MCF 10A (cell line): ENCODE results near the gene POLR2H. TPM values are rescaled to one million over a fixed set of nuclear protein-coding genes. Genes with fewer than 3 reads are reported as not detected.

Source experiments
- BruUV-seq: library from RNA; stranded (reverse); fragments of 400-500 nt; replicated peaks from 2 replicates; lab custom pipeline; 2021; lab: Mats Ljungman, UMichigan
- CTCF ChIA-PET: fragments of 300-600 bp; sonication (Branson Sonifier 250); formaldehyde crosslinking; extraction: SDS; loops from one replicate; lab custom pipeline; 2021; ENCODE audit warnings: antibody characterized with exemption, inconsistent platforms; lab: Yijun Ruan, JAX
- POLR2A ChIA-PET: fragments of 300-600, 350-650 bp; sonication (Branson Sonifier 250); formaldehyde crosslinking; extraction: SDS; loops from one replicate; lab custom pipeline; 2020; ENCODE audit warnings: antibody characterized with exemption, inconsistent platforms; lab: Yijun Ruan, JAX
- DNase-seq: peaks from one replicate; pipeline ENCODE4 v3.0.0-alpha.2; 2018; ENCODE audit not compliant: unreplicated experiment
- H3K27ac Mint-ChIP-seq: one replicate; pipeline ENCODE4 v1.8.0; 2022; ENCODE audit warnings: mild to moderate bottlenecking, low read depth, mixed read lengths; ENCODE audit not compliant: unreplicated experiment
- H3K27me3 Mint-ChIP-seq: one replicate; pipeline ENCODE4 v1.8.0; 2022; ENCODE audit warnings: mixed read lengths; ENCODE audit not compliant: insufficient read depth, unreplicated experiment
- H3K36me3 Mint-ChIP-seq: one replicate; pipeline ENCODE4 v1.8.0; 2022; ENCODE audit warnings: mild to moderate bottlenecking, moderate library complexity, mixed read lengths; ENCODE audit not compliant: insufficient read depth, unreplicated experiment
- H3K4me1 Mint-ChIP-seq: one replicate; pipeline ENCODE4 v1.8.0; 2022; ENCODE audit warnings: mixed read lengths; ENCODE audit not compliant: insufficient read depth, unreplicated experiment
- H3K4me3 Mint-ChIP-seq: one replicate; pipeline ENCODE4 v1.8.0; 2022; ENCODE audit warnings: mild to moderate bottlenecking, moderate library complexity, mixed read lengths; ENCODE audit not compliant: unreplicated experiment
- H3K9me3 Mint-ChIP-seq: one replicate; pipeline ENCODE4 v1.8.0; 2022; ENCODE audit warnings: mixed read lengths; ENCODE audit not compliant: unreplicated experiment
- CTCF ChIP-seq: fragments of 200-600 bp; IDR thresholded peaks from one replicate; pipeline ENCODE4 v1.8.0; 2022; ENCODE audit warnings: antibody characterized with exemption, mild to moderate bottlenecking; ENCODE audit not compliant: unreplicated experiment
- intact Hi-C: fragments of 100-400 bp; cut with micrococcal nuclease; formaldehyde crosslinking; loops from 2 replicates; pipeline ENCODE4 v1.14.1; 2022
- total RNA-seq: library from RNA; stranded (reverse); gene quantifications from 2 replicates; pipeline ENCODE4 v1.2.3, GENCODE V29; 2022

Gene POLR2H
- total RNA-seq, 1 experiment from 2014 or later: 91.5 TPM

GRCh38 chr3:184354754-184355153, 6.8 kb upstream of the POLR2H start:
- no peak overlapping the region for H3K4me3 Mint-ChIP-seq
- no peak for TF ChIP-seq CTCF
- no peak for DNase-seq
- ChIA-PET POLR2A (interaction anchor here (0.6 kb wide), 1 partner anchor 37 kb away, joined by 3 read pairs; no protein-coding TSS in a partner anchor), CTCF (interaction anchor here (0.6 to 2.7 kb wide), 14 partner anchors 8 to 287 kb away, joined by 3 to 15 read pairs (median 3); no protein-coding TSS in a partner anchor)
- no TSS peak for BruUV-seq
- H3K36me3 Mint-ChIP-seq: peaks cover 12% of the 10 kb centered on the region
- H3K27me3 Mint-ChIP-seq: no peaks in the 10 kb centered on the region
- H3K9me3 Mint-ChIP-seq: no peaks in the 10 kb centered on the region
- intact Hi-C loops: no loop called here
- no peak overlapping the region for H3K27ac Mint-ChIP-seq
- peaks cover 6% of the 10 kb centered on the region for H3K4me1 Mint-ChIP-seq

- H3K4me3 Mint-ChIP-seq: no peak overlapping the region
- no TSS peak for BruUV-seq
- no peak overlapping the region for H3K27ac Mint-ChIP-seq
These were observed 6.1 kb upstream of the POLR2H start for GRCh38 chr3:184355261-184356040.

GRCh38 chr3:184357248-184358123, 4.0 kb upstream of the POLR2H start:
- intact Hi-C loops: no loop called here
- POLR2A ChIA-PET: interaction anchor here (0.6 kb wide), 1 partner anchor 467 kb away, joined by 4 read pairs; no protein-coding TSS in a partner anchor
- peaks cover 15% of the 10 kb centered on the region for H3K4me1 Mint-ChIP-seq
- BruUV-seq: no TSS peak
- H3K36me3 Mint-ChIP-seq: no peaks in the 10 kb centered on the region
- H3K9me3 Mint-ChIP-seq: no peaks in the 10 kb centered on the region
- H3K27me3 Mint-ChIP-seq: no peaks in the 10 kb centered on the region
- TF ChIP-seq CTCF: no peak
- no peak for DNase-seq
- CTCF ChIA-PET: interaction anchor here (0.8 kb wide), 1 partner anchor 12 kb away, joined by 3 read pairs; no protein-coding TSS in a partner anchor
- H3K27ac Mint-ChIP-seq: no peak overlapping the region
- H3K4me3 Mint-ChIP-seq: no peak overlapping the region

More at GRCh38 chr3:184355261-184356040, 6.1 kb upstream of the POLR2H start:
- H3K27me3 Mint-ChIP-seq: no peaks in the 10 kb centered on the region
- no peak for TF ChIP-seq CTCF
- peaks cover 9% of the 10 kb centered on the region for H3K36me3 Mint-ChIP-seq
- H3K4me1 Mint-ChIP-seq: peaks cover 13% of the 10 kb centered on the region
- H3K9me3 Mint-ChIP-seq: no peaks in the 10 kb centered on the region
- DNase-seq: no peak
- ChIA-PET CTCF (interaction anchor here (0.6 to 2.7 kb wide), 13 partner anchors 9 to 286 kb away, joined by 3 to 15 read pairs (median 3); no protein-coding TSS in a partner anchor), POLR2A (interaction anchor here (0.6 kb wide), 1 partner anchor 36 kb away, joined by 3 read pairs; no protein-coding TSS in a partner anchor)
- intact Hi-C loops: no loop called here
